Adipocyte (in vitro differentiated cells): ENCODE data around the gene ACVR1.

Source experiments
- DNase-seq: peaks from one replicate; pipeline ENCODE4 v3.0.0-alpha.2; 2015; ENCODE audit warnings: low read depth
- H3K27me3 ChIP-seq: replicated peaks from 2 replicates; pipeline ENCODE4 v1.7.0; 2013; ENCODE audit warnings: mild to moderate bottlenecking, low read length, moderate library complexity; ENCODE audit not compliant: control insufficient read depth, insufficient read depth
- H3K36me3 ChIP-seq: 2 replicates; pipeline ENCODE4 v1.7.0; 2013; ENCODE audit warnings: low read length, mild to moderate bottlenecking, moderate library complexity; ENCODE audit not compliant: control insufficient read depth, insufficient read depth, severe bottlenecking
- H3K4me1 ChIP-seq: 2 replicates; pipeline ENCODE4 v1.7.0; 2013; ENCODE audit warnings: mild to moderate bottlenecking, low read length, moderate library complexity; ENCODE audit not compliant: control insufficient read depth, insufficient read depth
- H3K4me3 ChIP-seq: 2 replicates; pipeline ENCODE4 v1.7.0; 2013; ENCODE audit warnings: mild to moderate bottlenecking, low read length, moderate library complexity
- H3K9ac ChIP-seq: 2 replicates; pipeline ENCODE4 v1.7.0; 2013; ENCODE audit warnings: mild to moderate bottlenecking, low read length, moderate library complexity
- H3K9me3 ChIP-seq: 2 replicates; pipeline ENCODE4 v1.7.0; 2013; ENCODE audit warnings: mild to moderate bottlenecking, low read length, moderate library complexity; ENCODE audit not compliant: control insufficient read depth

Gene ACVR1

DNA sequence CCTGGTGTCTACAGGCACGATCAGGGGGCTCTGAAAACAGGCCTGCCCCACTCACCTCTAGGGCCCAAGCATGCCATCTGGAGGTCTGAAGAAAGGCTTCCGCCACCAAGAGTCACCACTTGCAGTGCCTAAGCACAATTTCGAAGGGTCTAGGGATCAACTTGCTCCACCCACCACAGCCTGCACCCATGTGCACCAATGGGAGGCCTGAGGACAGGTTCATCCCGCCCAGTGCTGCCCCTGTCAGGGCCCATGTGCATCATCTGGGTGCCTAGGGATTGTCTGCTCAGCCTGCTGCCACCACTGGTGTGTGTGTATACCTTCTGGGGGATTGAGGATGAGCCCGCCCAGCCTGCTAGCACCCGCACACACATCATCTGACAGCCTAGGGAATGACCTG is 126.4 kb downstream of the ACVR1 start:
- H3K9me3 ChIP-seq: no peaks in the 10 kb centered on the region
- H3K4me3 ChIP-seq: no peak overlapping the region
- H3K4me1 ChIP-seq: peaks cover 54% of the 10 kb centered on the region
- H3K36me3 ChIP-seq: no peaks in the 10 kb centered on the region
- no peaks in the 10 kb centered on the region for H3K27me3 ChIP-seq
- DNase-seq: no peak
- peak overlapping the region; percentile 75 for H3K9ac ChIP-seq

DNA sequence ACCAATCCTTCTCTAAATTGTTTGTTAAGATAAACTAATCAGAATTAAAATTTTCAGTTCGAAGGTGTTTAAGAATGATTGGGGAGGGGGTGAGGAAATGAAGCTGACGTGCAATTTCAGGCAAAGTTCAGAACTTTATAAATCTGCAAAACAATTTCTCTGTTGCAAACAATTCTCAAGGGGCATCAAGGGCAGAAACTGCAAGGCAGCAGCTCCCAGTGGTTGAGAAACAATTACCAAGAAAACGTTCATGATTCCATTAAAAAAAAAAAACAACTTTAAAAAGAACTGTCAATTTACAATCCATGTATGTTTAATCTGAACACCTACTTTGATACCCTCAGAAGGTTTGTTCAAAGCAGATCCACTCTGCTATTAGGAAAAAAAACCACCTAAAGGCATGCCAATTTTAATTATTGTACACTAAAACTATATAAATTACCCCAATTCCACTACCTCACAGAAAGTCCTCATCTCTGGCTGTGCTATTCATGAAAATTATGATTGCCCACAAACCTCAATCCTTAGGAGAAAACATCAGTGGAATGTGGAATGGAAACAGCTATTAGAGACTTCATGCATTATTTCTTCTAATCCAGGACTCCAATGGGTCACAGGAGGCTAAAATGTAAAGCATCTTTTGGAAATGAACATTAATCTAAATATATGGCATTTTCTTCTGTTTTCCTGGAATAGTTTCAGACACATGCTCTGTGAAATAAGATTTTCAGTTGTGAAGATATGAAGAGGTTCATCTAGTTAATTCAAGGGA is 127.6 kb downstream of the ACVR1 start:
- Histone ChIP-seq H3K9ac (peak overlapping the region; percentile 75), H3K4me3 (peak overlapping the region; percentile 28), H3K4me1 (peaks cover 54% of the 10 kb centered on the region), H3K27me3 (no peaks in the 10 kb centered on the region), H3K9me3 (no peaks in the 10 kb centered on the region), H3K36me3 (no peaks in the 10 kb centered on the region)
- peak; percentile 35 for DNase-seq

DNA sequence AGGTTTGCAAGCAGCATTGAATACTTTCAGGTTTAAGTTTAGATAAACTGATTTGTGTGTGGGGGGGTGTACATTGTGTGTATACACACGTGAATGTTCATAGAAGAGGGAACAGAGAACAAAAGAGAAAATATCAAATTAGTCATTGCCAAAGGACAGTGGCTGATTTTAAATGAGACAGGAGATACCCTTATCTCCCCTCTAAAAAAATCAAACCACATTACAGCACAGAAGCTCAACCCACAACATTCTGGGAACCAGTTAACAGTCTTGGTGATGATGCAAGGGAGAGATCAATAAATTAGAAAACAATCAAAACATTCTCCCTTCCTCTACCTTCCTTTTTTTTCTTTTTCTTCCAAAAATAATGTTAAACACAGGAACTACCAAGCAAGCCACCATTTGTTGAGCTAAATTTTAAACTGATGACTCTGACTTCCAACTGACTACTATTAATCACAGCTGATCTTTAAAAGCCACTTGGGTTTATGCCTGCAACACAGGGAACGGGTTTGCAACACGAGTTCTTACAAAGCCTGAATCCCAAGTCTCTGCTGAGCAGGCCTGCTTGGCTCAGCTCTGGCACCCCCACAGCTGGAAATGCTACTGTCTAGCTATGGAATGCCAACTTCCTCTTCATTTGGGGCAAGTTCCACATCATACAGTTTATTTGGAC is 128.3 kb downstream of the ACVR1 start:
- Histone ChIP-seq H3K4me1 (peaks cover 54% of the 10 kb centered on the region), H3K27me3 (no peaks in the 10 kb centered on the region), H3K9me3 (no peaks in the 10 kb centered on the region), H3K9ac (peak overlapping the region; percentile 75), H3K4me3 (peak overlapping the region; percentile 28), H3K36me3 (no peaks in the 10 kb centered on the region)
- DNase-seq: peak; percentile 39

DNA sequence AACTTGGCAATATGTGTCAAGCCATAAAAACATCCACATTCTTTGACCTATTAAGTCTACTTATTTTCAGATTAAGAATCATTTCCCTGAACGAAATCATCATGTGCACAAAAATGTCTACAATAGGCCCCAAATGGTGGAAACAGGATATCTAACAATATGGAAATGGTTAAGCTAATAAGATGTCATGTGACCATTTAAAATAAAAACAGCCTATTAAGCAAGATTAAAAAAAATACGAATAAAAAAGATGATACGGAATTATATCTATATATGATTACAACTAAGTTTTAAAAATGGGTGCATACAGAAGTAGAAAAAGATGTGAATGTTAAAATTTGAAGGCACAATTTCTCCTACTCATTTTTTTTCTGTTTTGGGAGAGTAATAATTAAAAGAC is 128.8 kb downstream of the ACVR1 start:
- peaks cover 54% of the 10 kb centered on the region for H3K4me1 ChIP-seq
- peak overlapping the region; percentile 75 for H3K9ac ChIP-seq
- peak overlapping the region; percentile 28 for H3K4me3 ChIP-seq
- no peaks in the 10 kb centered on the region for H3K27me3 ChIP-seq
- H3K36me3 ChIP-seq: no peaks in the 10 kb centered on the region
- H3K9me3 ChIP-seq: no peaks in the 10 kb centered on the region
- DNase-seq: no peak

DNA sequence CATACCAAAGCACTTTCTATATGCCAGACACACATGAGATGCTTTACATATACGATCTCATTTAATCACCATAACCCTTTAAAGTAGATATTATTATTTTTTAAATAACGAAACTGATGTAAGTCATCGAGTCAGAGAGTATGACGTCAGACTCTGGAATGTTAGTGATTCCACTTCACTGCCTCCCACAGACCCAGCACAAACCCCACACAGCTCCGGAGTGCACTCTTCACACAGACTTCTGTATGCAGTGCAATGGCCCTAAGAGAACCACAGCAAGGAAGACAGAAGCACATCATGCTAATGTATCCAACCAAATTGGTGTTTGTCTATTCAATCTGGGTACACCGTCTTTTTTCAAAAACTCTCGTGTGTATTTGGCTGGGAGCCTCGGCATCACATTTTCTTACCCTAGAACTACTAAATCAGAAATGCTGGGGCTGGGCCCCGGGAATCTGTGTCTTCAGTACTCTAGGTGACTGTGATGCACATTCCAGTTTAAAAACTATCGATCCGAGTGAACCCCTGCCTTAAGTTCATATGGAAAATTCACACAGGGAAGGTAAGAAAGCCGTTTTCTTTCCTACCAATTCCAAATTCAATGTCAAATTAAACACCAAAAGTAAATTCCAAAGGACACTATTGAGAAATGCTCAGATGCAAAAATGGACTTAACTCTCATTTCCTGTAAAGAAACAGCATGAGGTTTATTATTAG is 129.7 kb downstream of the ACVR1 start:
- H3K9me3 ChIP-seq: peaks cover 4% of the 10 kb centered on the region
- no peaks in the 10 kb centered on the region for H3K36me3 ChIP-seq
- H3K4me3 ChIP-seq: no peak overlapping the region
- peaks cover 53% of the 10 kb centered on the region for H3K4me1 ChIP-seq
- DNase-seq: peak; percentile 34
- H3K9ac ChIP-seq: no peak overlapping the region
- no peaks in the 10 kb centered on the region for H3K27me3 ChIP-seq

DNA sequence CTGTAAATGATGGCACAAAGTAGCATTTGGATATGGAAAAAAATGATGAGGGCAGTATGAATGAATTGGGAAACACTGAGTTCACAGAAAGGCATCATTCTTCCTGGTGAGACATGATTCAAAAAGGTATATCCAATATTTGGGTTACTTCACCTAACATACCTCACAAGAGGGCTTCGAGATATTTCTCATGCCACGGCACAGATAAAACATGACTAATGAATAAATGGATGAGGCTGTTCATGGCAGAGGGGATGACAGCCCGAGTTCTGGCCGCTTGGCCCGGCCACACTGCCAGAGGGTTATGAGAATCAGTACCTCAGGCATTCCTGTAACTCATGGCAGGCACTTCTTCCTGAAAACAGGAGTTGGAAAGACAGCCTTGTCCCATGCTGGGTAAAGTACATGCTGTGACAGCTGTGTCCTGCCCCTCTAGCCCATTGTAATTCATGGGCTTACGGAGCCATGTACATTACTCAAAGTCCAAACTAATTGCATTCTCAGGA is 131.5 kb downstream of the ACVR1 start:
- Histone ChIP-seq H3K4me3 (no peak overlapping the region), H3K9ac (no peak overlapping the region), H3K36me3 (no peaks in the 10 kb centered on the region), H3K9me3 (peaks cover 4% of the 10 kb centered on the region), H3K4me1 (peaks cover 43% of the 10 kb centered on the region), H3K27me3 (no peaks in the 10 kb centered on the region)
- no peak for DNase-seq

DNA sequence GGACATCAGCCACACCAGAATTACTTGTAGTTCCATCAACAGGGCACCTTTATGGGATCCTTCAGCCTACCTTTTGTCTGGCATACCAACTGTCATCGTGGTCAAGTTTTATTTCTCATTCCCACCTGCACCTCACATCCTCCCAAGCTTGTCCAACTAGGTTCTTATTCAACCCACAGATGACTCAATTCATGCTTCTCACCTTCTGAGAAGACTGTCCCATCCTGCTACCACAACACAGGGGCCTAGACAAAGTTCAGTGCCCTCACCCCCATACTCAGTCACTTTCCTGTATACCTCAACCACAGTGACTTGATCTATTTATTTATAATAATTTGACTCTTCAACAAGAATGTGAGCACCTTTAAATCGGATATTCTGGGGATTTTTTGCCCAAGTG is 133.1 kb downstream of the ACVR1 start:
- Histone ChIP-seq H3K36me3 (peaks cover 5% of the 10 kb centered on the region), H3K4me1 (peaks cover 27% of the 10 kb centered on the region), H3K9me3 (peaks cover 4% of the 10 kb centered on the region), H3K27me3 (no peaks in the 10 kb centered on the region), H3K4me3 (no peak overlapping the region), H3K9ac (no peak overlapping the region)
- no peak for DNase-seq

DNA sequence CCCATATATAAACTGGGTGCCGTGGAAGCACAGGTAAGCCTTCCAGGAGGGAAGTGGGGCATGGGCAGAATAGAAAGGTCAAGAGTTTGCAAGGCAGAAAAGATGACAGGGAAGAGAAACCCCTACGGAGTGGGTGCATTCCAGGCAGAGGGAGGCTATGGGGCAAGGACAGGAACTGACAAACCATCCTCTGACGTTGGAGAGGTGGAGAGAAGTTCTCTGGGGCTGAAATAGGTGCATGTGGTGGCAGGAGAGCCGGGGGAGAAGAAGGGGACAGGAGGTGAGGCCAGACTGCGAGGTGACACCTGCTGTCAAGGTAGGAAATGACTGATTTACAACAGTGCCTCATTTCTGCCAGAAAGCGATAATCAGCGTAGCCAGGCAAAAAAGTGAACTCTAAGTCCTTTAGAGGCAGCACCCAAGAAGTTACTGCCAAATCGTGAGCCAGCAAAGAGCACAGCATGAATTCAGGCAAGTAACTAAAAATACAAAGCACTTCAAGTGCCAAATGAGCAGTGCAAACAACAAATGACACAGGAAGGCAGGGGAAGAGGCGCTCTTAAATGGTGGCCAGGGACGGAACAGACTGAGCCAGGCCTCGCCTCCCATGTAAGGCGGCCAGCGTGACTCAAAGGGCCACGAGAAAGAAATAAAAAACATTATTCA is 134.2 kb downstream of the ACVR1 start:
- Histone ChIP-seq H3K9me3 (peaks cover 4% of the 10 kb centered on the region), H3K4me3 (no peak overlapping the region), H3K4me1 (peaks cover 16% of the 10 kb centered on the region), H3K9ac (no peak overlapping the region), H3K36me3 (peaks cover 16% of the 10 kb centered on the region), H3K27me3 (no peaks in the 10 kb centered on the region)
- no peak for DNase-seq

DNA sequence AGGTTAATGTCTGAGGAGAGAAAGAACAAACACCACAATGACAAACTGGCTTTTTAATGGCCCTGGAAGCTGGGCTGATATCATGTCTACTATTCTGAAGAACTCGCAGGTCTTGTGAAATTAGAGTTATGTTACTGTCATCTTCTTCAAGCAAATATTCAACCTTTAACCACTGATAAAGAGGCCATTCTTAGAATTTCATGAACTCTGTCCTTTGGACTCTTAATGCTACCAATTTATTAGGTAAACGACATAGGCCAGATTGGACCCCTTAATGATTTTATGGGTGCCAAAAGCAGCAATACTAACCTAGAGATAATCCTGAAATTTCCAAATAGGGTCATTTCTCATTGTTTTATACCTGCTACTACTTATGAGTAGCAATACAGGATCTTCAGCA is 138.5 kb downstream of the ACVR1 start:
- Histone ChIP-seq H3K9ac (no peak overlapping the region), H3K9me3 (peaks cover 4% of the 10 kb centered on the region), H3K4me3 (no peak overlapping the region), H3K36me3 (peaks cover 53% of the 10 kb centered on the region), H3K27me3 (no peaks in the 10 kb centered on the region), H3K4me1 (peaks cover 3% of the 10 kb centered on the region)
- DNase-seq: no peak

DNA sequence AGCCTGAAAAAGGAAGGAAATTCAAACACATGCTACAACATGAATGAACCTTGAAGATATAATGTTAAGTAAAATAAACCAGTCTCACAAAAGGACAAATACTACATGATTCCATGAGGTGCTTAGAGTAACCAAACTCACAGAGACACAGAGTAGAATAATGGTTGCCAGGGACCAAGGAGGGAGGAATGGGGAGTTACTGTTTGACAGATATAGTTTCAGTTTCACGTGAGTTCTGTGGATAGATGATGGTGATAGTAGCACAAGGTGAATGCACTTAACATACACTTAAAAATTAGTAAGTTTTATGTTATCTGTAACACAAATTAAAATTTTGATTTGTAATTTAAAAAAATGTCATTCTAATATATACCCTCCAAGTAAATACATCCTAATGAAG is 140.6 kb downstream of the ACVR1 start:
- Histone ChIP-seq H3K27me3 (no peaks in the 10 kb centered on the region), H3K9me3 (no peaks in the 10 kb centered on the region), H3K4me1 (peaks cover 8% of the 10 kb centered on the region), H3K36me3 (peaks cover 53% of the 10 kb centered on the region), H3K9ac (no peak overlapping the region), H3K4me3 (no peak overlapping the region)
- DNase-seq: no peak

DNA sequence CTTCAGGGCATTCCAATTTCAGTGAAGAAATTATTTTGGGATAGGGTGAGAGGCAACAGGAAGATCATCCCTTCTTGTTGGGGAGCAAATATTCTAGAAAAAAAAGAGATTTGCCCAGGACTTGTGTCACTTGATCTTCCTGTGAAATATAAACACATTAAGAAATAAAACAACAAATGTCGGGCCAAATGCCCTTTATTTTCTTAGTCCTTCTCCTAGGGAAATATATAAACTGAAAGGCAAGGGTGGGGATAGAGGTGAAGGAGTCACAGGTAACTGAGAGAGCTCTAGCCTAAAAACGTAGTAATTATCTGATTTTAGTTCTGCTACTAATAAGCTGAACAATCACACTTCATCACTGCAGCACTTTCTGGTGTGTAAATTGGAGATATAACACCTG is 142.9 kb downstream of the ACVR1 start:
- H3K36me3 ChIP-seq: peaks cover 55% of the 10 kb centered on the region

More for the DNA sequence above, 142.9 kb downstream of the ACVR1 start:
- Histone ChIP-seq H3K9me3 (no peaks in the 10 kb centered on the region), H3K4me3 (no peak overlapping the region), H3K4me1 (peaks cover 8% of the 10 kb centered on the region), H3K9ac (no peak overlapping the region), H3K27me3 (no peaks in the 10 kb centered on the region)
- no peak for DNase-seq
